Mammary epithelial cell (primary cell): ENCODE results near the gene SORBS1.

Experiments
- CTCF ChIP-seq, 2 donors: IDR thresholded peaks in 1 of 2; conservative IDR thresholded peaks in 1 of 2; 2 replicates each; pipeline ENCODE4 v1.5.1; 2011 to 2012; ENCODE audit warnings: inconsistent platforms in 2 of 2, low read length in 2 of 2, mild to moderate bottlenecking in 2 of 2, control low read depth in 1 of 2, low read depth in 1 of 2; ENCODE audit not compliant: insufficient read depth in 1 of 2; ENCODE audit errors: extremely low read depth in 1 of 2
- EZH2 ChIP-seq: IDR thresholded peaks from 2 replicates; pipeline ENCODE4 v1.6.1; 2012; ENCODE audit warnings: low read length, inconsistent platforms, borderline replicate concordance

- TF ChIP-seq CTCF (conservative IDR thresholded peaks at IDR 0.05 in 1 of 2, IDR thresholded peaks at IDR 0.05 in 1 of 2; ENCODE audit: extremely low read depth in 1 of 2, insufficient read depth in 1 of 2, low read depth in 1 of 2, low read length in 2 of 2) (peak; percentile 89 to 93), EZH2 (no peak)
Observed at GRCh38 chr10:95445837-95446486, 115.2 kb downstream of the SORBS1 start.
